ENCODE data around the gene CXCR4. TPM values are rescaled to one million over a fixed set of nuclear protein-coding genes. Genes with fewer than 3 reads are reported as not detected.

CXCR4 gene
- total and polyA plus RNA-seq, 12 donors, result 21.9 to 344 (median 78.6) TPM

DNA sequence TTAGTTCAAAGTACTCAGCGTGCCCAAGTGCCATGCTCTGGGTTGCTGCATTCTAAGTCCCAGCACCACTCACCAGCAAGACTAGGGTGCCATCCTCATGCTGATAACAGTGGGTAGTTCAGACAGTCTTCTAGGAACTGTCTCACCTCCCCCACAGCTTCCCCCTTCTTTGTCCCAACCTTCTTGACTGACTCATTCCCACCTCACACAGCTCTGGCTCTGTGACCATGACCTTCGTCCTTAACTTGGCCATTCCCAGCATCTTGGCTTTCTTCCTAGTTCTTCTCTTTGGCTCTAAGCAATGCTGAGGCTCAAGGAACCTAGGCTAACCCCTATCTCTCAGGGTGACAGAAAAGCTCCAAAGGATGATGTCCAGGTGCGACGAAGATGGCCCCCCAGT is 20.0 kb upstream of the CXCR4 start:
- peak; percentile 51 to 80 (median 67) for DNase-seq
- Histone ChIP-seq H3K4me3 (no peak overlapping the region), H3K36me3 (replicated peaks in 1 of 2) (no peaks in the 10 kb centered on the region), H3K27ac (peak overlapping the region in 1 of 5 donors; percentile 18), H3K27me3 (no peaks in the 10 kb centered on the region), H3K9me3 (replicated peaks in 1 of 3) (no peaks in the 10 kb centered on the region), H3K4me1 (replicated peaks in 1 of 2) (peaks cover 8 to 27% of the 10 kb centered on the region in 2 donors)
- 52 to 66% (median 56%) methylated on average over 4 of the region's 4 CpGs for WGBS, 4 donors
- TF ChIP-seq, protein P1, sequence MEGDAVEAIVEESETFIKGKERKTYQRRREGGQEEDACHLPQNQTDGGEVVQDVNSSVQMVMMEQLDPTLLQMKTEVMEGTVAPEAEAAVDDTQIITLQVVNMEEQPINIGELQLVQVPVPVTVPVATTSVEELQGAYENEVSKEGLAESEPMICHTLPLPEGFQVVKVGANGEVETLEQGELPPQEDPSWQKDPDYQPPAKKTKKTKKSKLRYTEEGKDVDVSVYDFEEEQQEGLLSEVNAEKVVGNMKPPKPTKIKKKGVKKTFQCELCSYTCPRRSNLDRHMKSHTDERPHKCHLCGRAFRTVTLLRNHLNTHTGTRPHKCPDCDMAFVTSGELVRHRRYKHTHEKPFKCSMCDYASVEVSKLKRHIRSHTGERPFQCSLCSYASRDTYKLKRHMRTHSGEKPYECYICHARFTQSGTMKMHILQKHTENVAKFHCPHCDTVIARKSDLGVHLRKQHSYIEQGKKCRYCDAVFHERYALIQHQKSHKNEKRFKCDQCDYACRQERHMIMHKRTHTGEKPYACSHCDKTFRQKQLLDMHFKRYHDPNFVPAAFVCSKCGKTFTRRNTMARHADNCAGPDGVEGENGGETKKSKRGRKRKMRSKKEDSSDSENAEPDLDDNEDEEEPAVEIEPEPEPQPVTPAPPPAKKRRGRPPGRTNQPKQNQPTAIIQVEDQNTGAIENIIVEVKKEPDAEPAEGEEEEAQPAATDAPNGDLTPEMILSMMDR (IDR thresholded peaks at IDR 0.05), result no peak
- no peak for TF ChIP-seq POLR2A (IDR thresholded peaks at IDR 0.05)
- intact Hi-C loops (cut with DNase I), result no loop called here

GRCh38 chr2:136136931-136137330 is 19.0 kb upstream of the CXCR4 start:
- TF ChIP-seq, protein P1 (IDR thresholded peaks at IDR 0.05), result no peak
- no peak for TF ChIP-seq POLR2A (IDR thresholded peaks at IDR 0.05)
- WGBS, 4 donors, result 89 to 100% (median 95%) methylated on average over 1 of the region's 1 CpG
- Histone ChIP-seq H3K9me3 (replicated peaks in 1 of 3) (no peaks in the 10 kb centered on the region), H3K27ac (peak overlapping the region in 2 of 5 donors; percentile 1 to 66), H3K27me3 (no peaks in the 10 kb centered on the region), H3K36me3 (replicated peaks in 1 of 2) (no peaks in the 10 kb centered on the region), H3K4me3 (no peak overlapping the region), H3K4me1 (replicated peaks in 1 of 2) (peaks cover 8 to 27% of the 10 kb centered on the region in 2 donors)
- no peak for DNase-seq
- intact Hi-C loops (cut with DNase I), result no loop called here

GRCh38 chr2:136135921-136136906 is 18.3 kb upstream of the CXCR4 start:
- 69 to 87% (median 75%) methylated on average over 8 of the region's 8 CpGs for WGBS, 4 donors
- intact Hi-C loops (cut with DNase I), result no loop called here
- Histone ChIP-seq H3K4me3 (no peak overlapping the region), H3K4me1 (replicated peaks in 1 of 2) (peaks cover 8 to 27% of the 10 kb centered on the region in 2 donors), H3K27ac (peak overlapping the region in 2 of 5 donors; percentile 1 to 66), H3K9me3 (replicated peaks in 1 of 3) (no peaks in the 10 kb centered on the region), H3K27me3 (no peaks in the 10 kb centered on the region), H3K36me3 (replicated peaks in 1 of 2) (no peaks in the 10 kb centered on the region)
- no peak for TF ChIP-seq POLR2A (IDR thresholded peaks at IDR 0.05)
- TF ChIP-seq, protein P1 (IDR thresholded peaks at IDR 0.05), result no peak
- peak in 3 of 7 donors; percentile 26 to 61 (median 27) for DNase-seq

DNA sequence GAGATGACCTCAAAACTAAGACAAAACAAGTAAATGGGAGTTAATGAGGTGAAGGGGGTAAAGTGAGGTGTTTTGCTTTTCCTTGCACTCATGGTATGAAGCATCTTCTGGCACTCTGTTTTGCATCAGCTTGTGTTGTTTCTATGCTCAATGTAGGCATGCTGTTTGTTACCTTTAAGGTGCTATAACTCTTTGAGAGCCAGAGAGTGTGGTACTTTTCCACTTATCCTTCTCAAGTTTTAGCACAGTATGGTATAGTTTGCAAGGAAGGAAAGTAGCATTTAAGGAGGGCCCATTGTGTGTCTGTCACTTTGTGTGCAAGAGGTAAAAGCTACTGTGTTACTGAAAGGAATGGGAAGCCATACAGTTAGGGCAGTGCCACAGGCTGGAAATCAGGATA is 17.5 kb upstream of the CXCR4 start:
- Histone ChIP-seq H3K9me3 (replicated peaks in 1 of 3) (no peaks in the 10 kb centered on the region), H3K27me3 (no peaks in the 10 kb centered on the region), H3K4me3 (no peak overlapping the region), H3K36me3 (replicated peaks in 1 of 2) (no peaks in the 10 kb centered on the region), H3K27ac (peak overlapping the region in 1 of 5 donors; percentile 63), H3K4me1 (replicated peaks in 1 of 2) (peaks cover 8 to 27% of the 10 kb centered on the region in 2 donors)
- DNase-seq, result no peak
- TF ChIP-seq, protein P1 (IDR thresholded peaks at IDR 0.05), result no peak
- no peak for TF ChIP-seq POLR2A (IDR thresholded peaks at IDR 0.05)
- intact Hi-C loops (cut with DNase I), result no loop called here
